Measurements from ENCODE around the gene MAPK11.

DNA sequence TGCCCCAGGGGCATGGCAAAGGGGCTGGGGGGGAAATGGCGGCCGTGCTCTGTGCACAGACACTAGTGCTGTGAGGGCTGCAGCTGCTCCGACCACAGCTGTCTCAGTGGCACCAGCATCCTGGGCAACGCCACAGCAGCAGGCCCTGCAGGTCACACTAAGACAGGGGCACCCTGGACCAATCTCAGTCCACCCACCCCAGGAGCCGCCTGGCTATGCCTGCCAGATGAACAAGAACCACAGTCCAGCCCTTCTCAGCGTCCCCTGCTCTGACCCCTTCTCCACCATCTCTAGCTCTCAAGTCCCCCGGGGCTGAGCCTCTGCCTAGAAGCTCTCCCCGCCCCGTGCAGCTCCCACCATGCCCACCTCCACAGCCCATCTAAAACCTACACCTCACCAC lies 41.8 kb downstream of the MAPK11 start:
- TF ChIP-seq, protein P1, sequence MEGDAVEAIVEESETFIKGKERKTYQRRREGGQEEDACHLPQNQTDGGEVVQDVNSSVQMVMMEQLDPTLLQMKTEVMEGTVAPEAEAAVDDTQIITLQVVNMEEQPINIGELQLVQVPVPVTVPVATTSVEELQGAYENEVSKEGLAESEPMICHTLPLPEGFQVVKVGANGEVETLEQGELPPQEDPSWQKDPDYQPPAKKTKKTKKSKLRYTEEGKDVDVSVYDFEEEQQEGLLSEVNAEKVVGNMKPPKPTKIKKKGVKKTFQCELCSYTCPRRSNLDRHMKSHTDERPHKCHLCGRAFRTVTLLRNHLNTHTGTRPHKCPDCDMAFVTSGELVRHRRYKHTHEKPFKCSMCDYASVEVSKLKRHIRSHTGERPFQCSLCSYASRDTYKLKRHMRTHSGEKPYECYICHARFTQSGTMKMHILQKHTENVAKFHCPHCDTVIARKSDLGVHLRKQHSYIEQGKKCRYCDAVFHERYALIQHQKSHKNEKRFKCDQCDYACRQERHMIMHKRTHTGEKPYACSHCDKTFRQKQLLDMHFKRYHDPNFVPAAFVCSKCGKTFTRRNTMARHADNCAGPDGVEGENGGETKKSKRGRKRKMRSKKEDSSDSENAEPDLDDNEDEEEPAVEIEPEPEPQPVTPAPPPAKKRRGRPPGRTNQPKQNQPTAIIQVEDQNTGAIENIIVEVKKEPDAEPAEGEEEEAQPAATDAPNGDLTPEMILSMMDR (conservative IDR thresholded peaks at IDR 0.05; ENCODE audit: low read depth, low read length) = no peak
- TF ChIP-seq EZH2 (IDR thresholded peaks at IDR 0.05; ENCODE audit: low read length, unreplicated experiment) = no peak
